Muscle layer of colon (tissue), 2 donors: Measurements from ENCODE around the gene GOLIM4.

Experiments
- H3K27ac ChIP-seq: one replicate; pipeline ENCODE4 v1.7.0; 2013; ENCODE audit warnings: low read depth, mild to moderate bottlenecking, low read length, moderate library complexity
- H3K27me3 ChIP-seq, 2 donors: one replicate each; pipeline ENCODE4 v1.7.0; 2013; ENCODE audit warnings: low read length in 2 of 2, mild to moderate bottlenecking in 2 of 2; ENCODE audit not compliant: insufficient read depth in 2 of 2, control insufficient read depth in 1 of 2
- H3K36me3 ChIP-seq: one replicate; pipeline ENCODE4 v1.7.0; 2013; ENCODE audit warnings: mild to moderate bottlenecking, low read length; ENCODE audit not compliant: insufficient read depth
- H3K4me1 ChIP-seq: one replicate; pipeline ENCODE4 v1.7.0; 2013; ENCODE audit warnings: mild to moderate bottlenecking, low read length; ENCODE audit not compliant: insufficient read depth
- H3K4me3 ChIP-seq, 2 donors: one replicate each; pipeline ENCODE4 v1.7.0; 2013; ENCODE audit warnings: low read length in 2 of 2, low read depth in 1 of 2, mild to moderate bottlenecking in 1 of 2, moderate library complexity in 1 of 2
- H3K9ac ChIP-seq: one replicate; pipeline ENCODE4 v1.7.0; 2013; ENCODE audit warnings: low read length
- H3K9me3 ChIP-seq: one replicate; pipeline ENCODE4 v1.7.0; 2013; ENCODE audit warnings: mild to moderate bottlenecking, low read length
- donor health status: abdominal sarcoma.
- donor health status: Adenocarcinoma of cecum.

Gene GOLIM4

DNA sequence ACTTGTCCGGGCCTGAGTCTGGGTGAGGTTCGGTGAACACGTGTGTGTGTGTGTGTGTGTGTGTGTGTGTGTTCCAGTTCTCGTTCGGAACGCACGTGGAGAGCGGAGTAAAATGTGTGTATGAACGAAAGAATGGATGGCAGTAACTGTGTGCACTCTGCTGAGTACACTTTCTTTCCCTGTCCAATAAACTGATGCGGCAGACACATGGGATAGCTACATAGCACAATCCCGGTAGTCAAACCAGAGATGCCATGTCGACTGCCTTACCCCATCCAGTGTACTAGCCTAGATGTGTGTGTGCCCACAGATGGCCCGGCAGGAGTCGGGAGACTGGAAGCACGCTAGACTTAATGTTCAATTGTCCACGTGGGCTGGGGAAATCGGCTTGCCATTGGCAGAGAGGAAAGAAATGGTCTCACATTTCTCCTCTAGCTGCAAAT, 507 bp upstream of the GOLIM4 start:
- Histone ChIP-seq H3K27ac (peak overlapping the region; percentile 95), H3K36me3 (no peaks in the 10 kb centered on the region), H3K27me3 (no peaks in the 10 kb centered on the region), H3K9ac (peak overlapping the region; percentile 20), H3K9me3 (no peaks in the 10 kb centered on the region), H3K4me1 (peaks cover 31% of the 10 kb centered on the region), H3K4me3 (peak overlapping the region; percentile 88 to 92)

- H3K36me3 ChIP-seq = no peaks in the 10 kb centered on the region
- peak overlapping the region; percentile 77 for H3K9ac ChIP-seq
- peak overlapping the region; percentile 95 for H3K27ac ChIP-seq
- peaks cover 41% of the 10 kb centered on the region for H3K4me1 ChIP-seq
- peak overlapping the region; percentile 88 to 92 for H3K4me3 ChIP-seq
- no peaks in the 10 kb centered on the region for H3K9me3 ChIP-seq
- H3K27me3 ChIP-seq = no peaks in the 10 kb centered on the region
These were observed 680 bp downstream of the GOLIM4 start for GRCh38 chr3:168094877-168095610.

DNA sequence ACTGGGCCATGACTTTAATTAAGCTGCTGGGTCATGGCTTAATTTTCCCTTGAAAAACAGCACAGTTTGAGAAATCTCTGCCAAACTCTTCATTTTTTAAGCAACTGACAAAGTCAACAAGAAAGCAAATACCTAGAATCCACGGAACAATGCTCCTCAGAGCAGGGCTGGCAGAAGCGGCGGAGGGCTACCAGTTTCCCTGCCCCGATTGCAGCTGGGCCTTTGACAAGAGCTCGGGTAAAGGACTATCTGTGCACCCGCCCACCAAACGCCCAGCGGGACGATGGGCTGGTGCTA, 1.2 kb downstream of the GOLIM4 start:
- H3K36me3 ChIP-seq = no peaks in the 10 kb centered on the region
- H3K4me3 ChIP-seq = peak overlapping the region; percentile 88 to 92
- H3K9me3 ChIP-seq = no peaks in the 10 kb centered on the region
- H3K27me3 ChIP-seq = no peaks in the 10 kb centered on the region
- peak overlapping the region; percentile 77 for H3K9ac ChIP-seq
- H3K27ac ChIP-seq = peak overlapping the region; percentile 95
- H3K4me1 ChIP-seq = peaks cover 44% of the 10 kb centered on the region

- no peak overlapping the region for H3K27ac ChIP-seq
- H3K4me1 ChIP-seq = peaks cover 44% of the 10 kb centered on the region
- H3K36me3 ChIP-seq = no peaks in the 10 kb centered on the region
- no peak overlapping the region for H3K9ac ChIP-seq
- peak overlapping the region in 1 of 2 donors; percentile 88 for H3K4me3 ChIP-seq
- no peaks in the 10 kb centered on the region for H3K9me3 ChIP-seq
- H3K27me3 ChIP-seq = no peaks in the 10 kb centered on the region
These were observed 1.9 kb downstream of the GOLIM4 start for GRCh38 chr3:168093790-168094189.

DNA sequence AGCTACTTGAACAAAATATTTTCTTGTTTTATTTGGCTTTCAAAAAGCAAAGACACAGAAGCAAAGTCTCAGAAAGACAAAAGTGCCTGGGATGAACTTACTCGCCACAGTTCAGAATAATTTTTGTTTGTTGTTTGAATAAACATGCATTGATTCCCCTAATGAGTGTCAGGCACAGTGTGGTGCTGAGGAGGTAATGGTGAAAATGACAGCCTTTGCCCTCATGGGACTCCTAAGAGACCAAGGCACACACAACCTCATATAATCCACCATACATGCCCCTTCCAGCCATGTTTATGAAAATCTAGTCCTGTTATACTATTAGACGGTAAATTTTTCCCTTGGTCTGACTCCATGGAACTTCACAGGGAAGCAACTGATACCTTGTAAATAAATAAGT, 2.5 kb downstream of the GOLIM4 start:
- Histone ChIP-seq H3K9me3 (no peaks in the 10 kb centered on the region), H3K27me3 (no peaks in the 10 kb centered on the region), H3K9ac (no peak overlapping the region), H3K4me3 (peak overlapping the region in 1 of 2 donors; percentile 88), H3K4me1 (peaks cover 44% of the 10 kb centered on the region), H3K36me3 (no peaks in the 10 kb centered on the region), H3K27ac (no peak overlapping the region)

GRCh38 chr3:168091941-168092340, 3.8 kb downstream of the GOLIM4 start:
- Histone ChIP-seq H3K27me3 (no peaks in the 10 kb centered on the region), H3K9ac (no peak overlapping the region), H3K4me1 (peaks cover 44% of the 10 kb centered on the region), H3K36me3 (no peaks in the 10 kb centered on the region), H3K9me3 (no peaks in the 10 kb centered on the region), H3K27ac (no peak overlapping the region), H3K4me3 (no peak overlapping the region)

DNA sequence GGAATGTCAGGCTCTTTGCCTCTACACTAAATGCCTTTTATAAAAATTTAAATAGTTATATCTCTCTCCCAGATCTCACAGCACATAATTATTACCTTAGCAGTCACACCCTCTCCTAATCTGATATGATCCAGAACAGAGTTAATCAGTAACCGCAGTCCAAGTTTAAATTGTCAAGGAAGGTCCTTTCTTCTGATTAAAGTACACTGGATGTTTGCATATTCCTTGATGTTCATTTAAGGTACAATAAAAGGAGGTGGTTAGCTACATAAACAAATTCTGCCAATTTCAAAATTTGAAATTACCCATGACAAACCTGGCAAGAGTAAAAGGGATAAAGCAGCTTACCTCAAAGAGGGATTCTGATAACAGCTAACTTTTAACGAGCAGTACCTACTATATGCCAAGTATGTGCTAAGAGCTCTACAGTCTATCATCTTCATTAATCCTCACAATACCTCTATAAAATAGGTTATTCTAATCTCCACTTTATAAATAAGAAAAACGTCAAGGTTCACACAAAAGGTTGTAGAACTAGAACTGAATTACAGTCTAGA, 4.3 kb downstream of the GOLIM4 start:
- no peak overlapping the region for H3K4me3 ChIP-seq
- H3K9me3 ChIP-seq = no peaks in the 10 kb centered on the region
- peaks cover 44% of the 10 kb centered on the region for H3K4me1 ChIP-seq
- no peak overlapping the region for H3K9ac ChIP-seq
- no peaks in the 10 kb centered on the region for H3K36me3 ChIP-seq
- H3K27me3 ChIP-seq = no peaks in the 10 kb centered on the region
- H3K27ac ChIP-seq = no peak overlapping the region

GRCh38 chr3:168090306-168091085, 5.2 kb downstream of the GOLIM4 start:
- Histone ChIP-seq H3K9ac (no peak overlapping the region), H3K4me1 (peaks cover 44% of the 10 kb centered on the region), H3K9me3 (no peaks in the 10 kb centered on the region)

DNA sequence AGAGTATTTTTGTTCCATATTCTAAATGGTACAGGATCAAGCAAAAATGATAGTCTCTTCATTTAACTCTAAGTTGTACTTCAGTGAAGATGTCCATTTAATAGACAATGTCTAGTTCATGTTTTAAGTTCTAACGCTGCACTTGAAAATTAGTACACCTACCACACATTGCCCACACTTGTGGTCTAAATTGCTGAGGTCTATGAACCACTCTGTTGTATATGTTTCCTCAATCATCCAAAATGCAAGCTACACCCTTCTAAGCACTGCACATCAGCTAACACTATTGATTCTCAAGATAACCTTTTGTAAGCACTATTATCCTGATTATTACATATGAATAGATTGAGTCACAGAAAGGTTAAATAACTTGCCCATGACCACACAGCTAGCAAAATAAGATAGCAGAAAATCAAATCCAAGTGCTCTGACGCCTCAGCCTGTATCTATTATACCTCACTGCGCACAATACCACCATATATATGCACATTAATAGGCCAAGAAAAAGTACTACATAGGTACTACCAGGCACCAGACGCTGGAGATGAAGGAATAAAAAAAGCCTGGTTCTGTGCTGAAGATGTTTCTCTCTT, 6.4 kb downstream of the GOLIM4 start:
- Histone ChIP-seq H3K27me3 (no peaks in the 10 kb centered on the region), H3K36me3 (no peaks in the 10 kb centered on the region), H3K9me3 (no peaks in the 10 kb centered on the region), H3K27ac (no peak overlapping the region), H3K4me3 (no peak overlapping the region), H3K4me1 (peaks cover 42% of the 10 kb centered on the region), H3K9ac (no peak overlapping the region)

More at GRCh38 chr3:168090306-168091085, 5.2 kb downstream of the GOLIM4 start:
- Histone ChIP-seq H3K36me3 (no peaks in the 10 kb centered on the region), H3K4me3 (no peak overlapping the region), H3K27me3 (no peaks in the 10 kb centered on the region), H3K27ac (no peak overlapping the region)

DNA sequence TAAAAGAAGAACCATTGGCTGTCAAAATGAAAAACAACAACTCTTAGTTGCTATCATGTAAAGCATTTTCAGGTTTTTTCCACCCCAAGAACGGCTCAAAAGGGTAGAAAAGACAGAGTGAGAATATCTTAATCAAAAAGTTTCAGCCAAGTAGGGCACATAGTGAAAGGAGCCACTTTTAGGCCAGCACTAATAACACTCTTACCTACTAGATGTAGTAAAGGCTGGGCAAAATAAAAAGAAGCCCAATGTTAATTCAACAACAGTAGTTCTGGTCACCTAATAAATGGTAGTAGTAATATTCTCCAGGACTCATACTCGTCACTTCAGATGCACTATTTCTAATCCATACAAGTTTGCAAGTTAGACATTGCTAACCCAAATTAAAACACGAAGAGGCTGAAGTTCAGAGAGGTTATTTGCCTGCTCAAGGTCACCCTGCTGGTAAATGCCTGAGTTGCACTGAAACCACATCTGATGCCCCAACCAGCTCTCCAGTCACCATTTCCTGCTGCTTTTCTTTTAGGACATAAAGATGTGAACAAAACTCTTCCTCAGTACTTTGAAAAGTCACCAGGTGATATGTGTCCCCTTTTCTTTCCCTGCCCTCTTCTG, 7.5 kb downstream of the GOLIM4 start:
- Histone ChIP-seq H3K36me3 (no peaks in the 10 kb centered on the region), H3K27ac (no peak overlapping the region), H3K4me1 (peaks cover 32% of the 10 kb centered on the region), H3K27me3 (no peaks in the 10 kb centered on the region), H3K9ac (no peak overlapping the region), H3K4me3 (no peak overlapping the region), H3K9me3 (no peaks in the 10 kb centered on the region)

- Histone ChIP-seq H3K4me1 (peaks cover 26% of the 10 kb centered on the region), H3K4me3 (no peak overlapping the region), H3K27me3 (no peaks in the 10 kb centered on the region), H3K9ac (no peak overlapping the region), H3K27ac (no peak overlapping the region), H3K9me3 (no peaks in the 10 kb centered on the region), H3K36me3 (no peaks in the 10 kb centered on the region)
These were observed 8.2 kb downstream of the GOLIM4 start for GRCh38 chr3:168087539-168087938.
